Gastroesophageal sphincter (tissue), 3 donors: ENCODE data around the gene GIMAP1.

Experiments used
- EP300 ChIP-seq: sonication (generic); formaldehyde crosslinking; IDR thresholded peaks from one replicate; pipeline ENCODE4 v1.6.1; 2017; ENCODE audit warnings: antibody characterized with exemption, mild to moderate bottlenecking
- POLR2A ChIP-seq, 2 donors: fragments of 450-650 bp; IDR thresholded peaks; one replicate each; pipeline ENCODE4 v1.6.1; 2017; ENCODE audit warnings: antibody characterized with exemption in 2 of 2, mild to moderate bottlenecking in 2 of 2, moderate library complexity in 1 of 2
- TF ChIP-seq, protein P1 (sequence below), 4 experiments: fragments of 200-600 bp in 2 of 4; fragments of 450-650 bp in 2 of 4; sonication (generic) in 1 of 4; IDR thresholded peaks; one replicate each; pipeline ENCODE4 v1.5.1; 2017 to 2019; ENCODE audit warnings: antibody characterized with exemption in 4 of 4, mild to moderate bottlenecking in 2 of 4, moderate library complexity in 2 of 4

- TF ChIP-seq, protein P1, sequence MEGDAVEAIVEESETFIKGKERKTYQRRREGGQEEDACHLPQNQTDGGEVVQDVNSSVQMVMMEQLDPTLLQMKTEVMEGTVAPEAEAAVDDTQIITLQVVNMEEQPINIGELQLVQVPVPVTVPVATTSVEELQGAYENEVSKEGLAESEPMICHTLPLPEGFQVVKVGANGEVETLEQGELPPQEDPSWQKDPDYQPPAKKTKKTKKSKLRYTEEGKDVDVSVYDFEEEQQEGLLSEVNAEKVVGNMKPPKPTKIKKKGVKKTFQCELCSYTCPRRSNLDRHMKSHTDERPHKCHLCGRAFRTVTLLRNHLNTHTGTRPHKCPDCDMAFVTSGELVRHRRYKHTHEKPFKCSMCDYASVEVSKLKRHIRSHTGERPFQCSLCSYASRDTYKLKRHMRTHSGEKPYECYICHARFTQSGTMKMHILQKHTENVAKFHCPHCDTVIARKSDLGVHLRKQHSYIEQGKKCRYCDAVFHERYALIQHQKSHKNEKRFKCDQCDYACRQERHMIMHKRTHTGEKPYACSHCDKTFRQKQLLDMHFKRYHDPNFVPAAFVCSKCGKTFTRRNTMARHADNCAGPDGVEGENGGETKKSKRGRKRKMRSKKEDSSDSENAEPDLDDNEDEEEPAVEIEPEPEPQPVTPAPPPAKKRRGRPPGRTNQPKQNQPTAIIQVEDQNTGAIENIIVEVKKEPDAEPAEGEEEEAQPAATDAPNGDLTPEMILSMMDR (IDR thresholded peaks at IDR 0.05), result no peak
- TF ChIP-seq POLR2A (IDR thresholded peaks at IDR 0.05) (no peak), EP300 (no peak)
Measured at GRCh38 chr7:150766334-150766709, 49.9 kb downstream of the GIMAP1 start.
